ENCODE measurements around the gene GLDC. TPM values are rescaled to one million over a fixed set of nuclear protein-coding genes. Genes with fewer than 3 reads are reported as not detected.

The GLDC gene
- total and polyA plus RNA-seq, 10 of the 15 experiments (the other 5 are each of a cell fraction or from before 2014, with no cell fraction given) = 33.1 to 165 (median 114) TPM

- Histone ChIP-seq H3K27me3 (replicated peaks in 1 of 2; ENCODE audit: control insufficient read depth in 2 of 2, insufficient read depth in 2 of 2, low read length in 1 of 2) (no peaks in the 10 kb centered on the region), H3K4me2 (ENCODE audit: control insufficient read depth, insufficient read depth) (no peak overlapping the region), H2AFZ (ENCODE audit: control insufficient read depth, low read depth, low read length) (no peak overlapping the region), H4K20me1 (ENCODE audit: control insufficient read depth, insufficient read depth) (no peaks in the 10 kb centered on the region), H3K9ac (ENCODE audit: control insufficient read depth, insufficient read depth, low read length) (no peak overlapping the region), H3K4me3 (no peak overlapping the region), H3K4me1 (ENCODE audit: control insufficient read depth, insufficient read depth, low read length) (no peaks in the 10 kb centered on the region), H3K36me3 (ENCODE audit: control insufficient read depth in 2 of 2, insufficient read depth in 2 of 2, low read length in 1 of 2) (peaks cover 6 to 33% of the 10 kb centered on the region in 2 experiments; a peak in 3 of 4 replicates), H3K79me2 (ENCODE audit: control insufficient read depth, insufficient read depth, low read length) (no peaks in the 10 kb centered on the region), H3K27ac (ENCODE audit: control insufficient read depth, insufficient read depth) (no peak overlapping the region), H3K9me3 (replicated peaks; ENCODE audit: control insufficient read depth, insufficient read depth, low read length) (no peaks in the 10 kb centered on the region)
- RAD21 ChIA-PET (ENCODE audit: unreplicated experiment) = interaction anchor here (1.4 kb wide), 1 partner anchor 42 kb away, joined by 3 read pairs; no protein-coding TSS in a partner anchor
- WGBS (ENCODE audit: insufficient coverage, insufficient replicate concordance, low lambda C conversion rate, missing lambda C conversion rate) = 74% methylated on average over 2 of the region's 2 CpGs
- FAIRE-seq (no peak), DNase-seq (ENCODE audit: low read depth, low spot score) (no peak), ATAC-seq (no peak)
- intact Hi-C loops (cut with micrococcal nuclease; ENCODE audit: unreplicated experiment) = no loop called here
- CTCF ChIA-PET = interaction anchor here (1.7 kb wide), 1 partner anchor 11 kb away, joined by 7 read pairs; no protein-coding TSS in a partner anchor
- TSS peak; percentile 12 for BruUV-seq (replicated peaks)
- SMC1A ChIA-PET (ENCODE audit: uncharacterized antibody, unreplicated experiment) = no interaction called here
- POLR2A ChIA-PET = interaction anchor here (1.1 kb wide), 1 partner anchor 94 kb away, joined by 3 read pairs; the partner anchor contains the start of gene UHRF2
- in situ Hi-C loops (cut with MboI) = no loop called here
- TF ChIP-seq SMAD5 (IDR thresholded peaks at IDR 0.05; ENCODE audit: low read depth) = no peak
- no peak for TF ChIP-seq SPI1 (IDR thresholded peaks at IDR 0.05; ENCODE audit: borderline replicate concordance, insufficient read depth, low read depth, low read length)
- no peak for TF ChIP-seq NBN (IDR thresholded peaks at IDR 0.05)
- no peak for TF ChIP-seq USF2 (IDR thresholded peaks at IDR 0.05; ENCODE audit: borderline replicate concordance, low read depth, low read length)
- no peak for TF ChIP-seq POLR2AphosphoS5 (IDR thresholded peaks at IDR 0.05; ENCODE audit: low read length)
- no peak for TF ChIP-seq NFIC (IDR thresholded peaks at IDR 0.05; ENCODE audit: low read depth, low read length)
- TF ChIP-seq PRDM15 (CRISPR knock-in tag; IDR thresholded peaks at IDR 0.05) = no peak
- TF ChIP-seq EGR1 (IDR thresholded peaks at IDR 0.05; ENCODE audit: borderline replicate concordance in 1 of 2, low read depth in 2 of 2, low read length in 2 of 2) = no peak
- no peak for TF ChIP-seq FOS (IDR thresholded peaks at IDR 0.05; ENCODE audit: borderline replicate concordance, extremely low read depth, insufficient read length)
- no peak for TF ChIP-seq NFYB (IDR thresholded peaks at IDR 0.05; ENCODE audit: insufficient read depth, low read depth, low read length)
- TF ChIP-seq REST (IDR thresholded peaks at IDR 0.05; ENCODE audit: low read depth, low read length) = no peak
Measured at GRCh38 chr9:6506571-6506970, 139.0 kb downstream of the GLDC start.

Data from GM12878 (cell line).